OCI-LY7 (cell line): ENCODE data around the gene PRCP.

ENCODE experiments used
- EZH2phosphoT487 ChIP-seq: fragments of 200-600 bp; sonication (generic); IDR thresholded peaks from 2 replicates; pipeline ENCODE4 v1.6.1; 2018; ENCODE audit warnings: low read depth, borderline replicate concordance, mild to moderate bottlenecking, mixed run types, antibody characterized with exemption, low read length, moderate library complexity, mixed read lengths
- TF ChIP-seq, protein P1 (sequence below): fragments of 200-600 bp; sonication (generic); conservative IDR thresholded peaks from 2 replicates; pipeline ENCODE4 v1.5.1; 2014; ENCODE audit warnings: mild to moderate bottlenecking, antibody characterized with exemption, low read length, moderate library complexity, mixed read lengths

- TF ChIP-seq, protein P1, sequence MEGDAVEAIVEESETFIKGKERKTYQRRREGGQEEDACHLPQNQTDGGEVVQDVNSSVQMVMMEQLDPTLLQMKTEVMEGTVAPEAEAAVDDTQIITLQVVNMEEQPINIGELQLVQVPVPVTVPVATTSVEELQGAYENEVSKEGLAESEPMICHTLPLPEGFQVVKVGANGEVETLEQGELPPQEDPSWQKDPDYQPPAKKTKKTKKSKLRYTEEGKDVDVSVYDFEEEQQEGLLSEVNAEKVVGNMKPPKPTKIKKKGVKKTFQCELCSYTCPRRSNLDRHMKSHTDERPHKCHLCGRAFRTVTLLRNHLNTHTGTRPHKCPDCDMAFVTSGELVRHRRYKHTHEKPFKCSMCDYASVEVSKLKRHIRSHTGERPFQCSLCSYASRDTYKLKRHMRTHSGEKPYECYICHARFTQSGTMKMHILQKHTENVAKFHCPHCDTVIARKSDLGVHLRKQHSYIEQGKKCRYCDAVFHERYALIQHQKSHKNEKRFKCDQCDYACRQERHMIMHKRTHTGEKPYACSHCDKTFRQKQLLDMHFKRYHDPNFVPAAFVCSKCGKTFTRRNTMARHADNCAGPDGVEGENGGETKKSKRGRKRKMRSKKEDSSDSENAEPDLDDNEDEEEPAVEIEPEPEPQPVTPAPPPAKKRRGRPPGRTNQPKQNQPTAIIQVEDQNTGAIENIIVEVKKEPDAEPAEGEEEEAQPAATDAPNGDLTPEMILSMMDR = peak; percentile 94
- no peak for TF ChIP-seq EZH2phosphoT487
Observed at GRCh38 chr11:82906236-82906635, 6.0 kb upstream of the PRCP start.
